HG03575 (cell line): ENCODE data around the gene L3MBTL1.

Experiments
- ATAC-seq: cut with Tn5 transposase; IDR thresholded peaks from one replicate; pipeline ENCODE4 v1.9.1; 2021; ENCODE audit not compliant: unreplicated experiment, insufficient number of reproducible peaks, low FRiP score; ENCODE audit errors: extremely low read depth

Gene L3MBTL1

DNA sequence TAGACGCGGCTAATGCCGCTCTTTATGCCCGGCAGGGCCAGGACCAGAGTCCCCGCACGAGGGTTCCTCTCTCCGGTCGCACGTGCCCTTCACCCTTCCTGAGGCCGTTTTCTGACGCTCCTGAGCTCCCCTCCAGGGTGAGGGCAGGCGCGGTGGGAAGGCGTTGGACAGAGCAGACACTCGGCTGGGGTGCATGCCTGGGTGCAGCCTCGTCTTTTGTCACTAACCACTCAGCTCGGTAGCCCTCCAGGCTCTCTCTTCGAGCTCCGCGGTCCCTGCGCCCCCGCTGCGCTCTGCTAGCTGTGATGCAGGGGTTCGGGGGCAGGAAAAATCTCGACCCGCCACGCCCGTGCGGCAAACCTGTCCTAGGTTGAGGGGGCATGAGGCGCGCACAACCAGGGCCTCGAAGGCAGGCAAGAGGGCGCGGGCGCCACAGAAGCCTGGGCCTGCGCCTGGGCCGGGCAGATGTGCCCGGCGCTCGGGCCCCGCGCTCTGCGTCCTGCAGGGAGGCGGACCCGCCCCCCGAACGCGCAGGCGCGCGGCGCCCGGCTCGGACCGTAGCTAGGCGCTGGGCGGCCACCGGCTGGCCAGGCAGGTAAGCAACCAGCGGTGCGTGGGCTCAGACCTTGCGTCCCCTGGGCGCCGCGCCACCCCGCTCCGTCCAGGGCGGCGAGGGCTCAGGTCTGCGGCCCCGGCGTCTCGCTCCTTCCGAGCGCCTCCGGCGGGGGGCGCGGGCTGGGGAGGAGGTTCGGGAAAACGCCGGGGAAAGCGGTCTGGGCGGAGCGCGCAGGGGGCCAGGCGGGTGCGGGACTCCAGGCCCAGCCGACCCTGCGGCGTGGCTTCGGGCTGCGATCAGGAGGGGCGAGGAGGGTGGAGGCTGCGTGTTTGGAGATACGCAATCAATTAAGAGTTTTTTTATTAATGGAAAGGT lies at the start of gene L3MBTL1:
L3MBTL1 (plus strand) TSS at position 548 of the 931 bp plus-strand sequence. CDS start 5,807 bp downstream, outside the sequence.
- ATAC-seq = no peak

DNA sequence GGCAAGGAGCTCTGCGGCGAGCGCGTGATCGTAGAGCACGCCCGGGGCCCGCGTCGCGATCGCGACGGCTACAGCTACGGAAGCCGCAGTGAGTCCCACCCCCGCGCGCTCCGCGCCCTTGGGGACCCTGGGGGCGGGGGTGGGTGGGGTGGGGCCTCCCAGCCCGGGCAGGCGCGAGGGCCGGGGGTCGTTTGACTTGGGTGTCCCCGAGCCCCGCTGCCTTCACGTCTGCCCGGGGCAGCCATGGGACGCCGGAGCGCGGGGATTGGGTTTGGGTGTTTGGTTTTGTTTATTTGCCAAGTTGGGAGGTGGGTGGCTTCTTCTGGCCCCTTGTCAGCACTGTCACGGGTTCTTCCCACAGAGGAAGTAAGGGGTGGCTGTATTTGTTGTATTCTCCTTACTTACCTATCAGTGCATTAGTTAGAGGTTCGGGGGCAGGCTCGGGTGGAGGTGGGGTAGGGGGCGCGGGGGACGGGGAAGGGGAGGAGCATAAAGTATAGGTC lies 49.0 kb upstream of the L3MBTL1 start:
- ATAC-seq = no peak

DNA sequence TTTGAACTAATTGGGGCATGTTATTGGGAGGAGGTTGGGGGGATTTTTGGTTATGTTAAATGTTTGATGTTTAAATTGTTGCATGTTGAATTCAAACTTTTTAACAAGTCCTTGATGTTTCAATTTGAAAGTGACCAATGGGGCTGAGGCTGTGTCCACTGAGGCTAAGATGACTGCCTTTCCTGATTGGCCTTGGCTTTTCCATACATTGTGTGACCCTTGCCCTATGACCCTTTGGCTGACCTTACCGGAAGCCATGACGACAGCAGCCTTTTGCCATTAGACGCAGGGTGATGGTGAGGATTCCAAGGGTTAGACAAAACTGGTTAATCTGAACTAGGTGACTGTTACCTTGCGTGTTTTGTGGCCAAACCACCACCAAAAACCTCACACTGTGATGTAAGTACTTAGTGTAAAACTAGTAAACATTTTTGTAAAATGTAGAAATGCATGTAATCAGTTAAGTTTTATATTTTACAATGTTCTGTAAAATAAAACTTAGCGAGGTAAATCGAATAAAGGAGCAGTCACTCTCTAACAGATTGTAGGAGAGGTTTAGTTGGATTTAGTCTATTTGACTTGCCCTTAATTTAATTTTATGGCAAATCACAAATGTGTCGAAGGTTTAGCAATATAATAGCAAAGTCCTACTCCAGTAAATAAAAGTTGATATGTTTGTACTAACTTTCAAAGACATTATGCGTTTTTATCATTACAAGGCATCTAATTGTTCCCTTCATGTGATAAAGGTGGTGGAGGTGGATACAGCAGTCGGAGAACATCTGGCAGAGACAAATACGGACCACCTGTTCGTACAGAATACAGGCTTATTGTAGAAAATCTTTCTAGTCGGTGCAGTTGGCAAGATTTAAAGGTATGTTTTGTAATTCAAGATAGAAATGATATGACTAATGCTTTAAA lies 48.2 kb upstream of the L3MBTL1 start:
- ATAC-seq = no peak

DNA sequence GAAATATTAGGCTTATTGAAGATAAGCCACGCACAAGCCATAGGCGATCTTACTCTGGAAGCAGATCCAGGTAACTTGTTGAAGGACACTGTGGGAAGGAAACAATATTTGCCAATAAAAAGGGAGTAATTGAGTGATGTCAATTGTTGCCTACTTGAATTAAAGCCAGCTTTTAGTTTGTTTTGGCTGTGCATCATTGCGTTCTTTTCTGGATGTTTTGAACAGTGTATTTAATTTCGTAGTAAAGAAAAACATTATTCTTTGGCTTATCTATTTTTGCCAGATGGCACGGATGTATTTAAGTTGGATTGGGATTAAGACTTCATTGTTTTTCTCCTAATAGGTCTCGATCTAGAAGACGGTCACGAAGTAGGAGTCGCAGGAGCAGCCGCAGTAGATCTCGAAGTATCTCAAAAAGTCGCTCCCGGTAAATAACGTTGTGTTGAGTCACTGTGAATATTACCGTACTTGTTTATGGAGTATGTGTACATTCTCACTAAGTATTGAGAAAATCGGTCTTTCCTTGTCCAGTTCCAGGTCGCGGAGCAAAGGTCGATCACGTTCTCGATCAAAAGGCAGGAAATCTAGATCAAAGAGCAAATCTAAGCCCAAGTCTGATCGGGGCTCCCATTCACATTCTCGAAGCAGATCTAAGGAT lies 47.2 kb upstream of the L3MBTL1 start:
- no peak for ATAC-seq

DNA sequence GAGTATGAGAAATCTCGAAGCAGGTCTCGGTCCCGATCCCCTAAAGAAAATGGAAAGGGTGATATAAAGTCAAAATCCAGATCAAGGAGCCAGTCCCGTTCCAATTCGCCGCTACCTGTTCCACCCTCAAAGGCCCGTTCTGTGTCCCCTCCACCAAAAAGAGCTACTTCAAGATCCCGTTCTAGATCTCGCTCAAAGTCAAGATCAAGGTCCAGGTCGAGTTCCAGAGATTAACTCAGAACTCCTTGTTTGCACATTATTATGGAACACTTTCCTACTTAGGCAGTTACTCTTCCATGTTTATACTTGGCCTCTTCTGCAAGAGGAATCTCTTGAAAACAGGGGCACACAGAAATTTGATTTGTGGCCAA lies 46.7 kb upstream of the L3MBTL1 start:
- ATAC-seq = no peak

DNA sequence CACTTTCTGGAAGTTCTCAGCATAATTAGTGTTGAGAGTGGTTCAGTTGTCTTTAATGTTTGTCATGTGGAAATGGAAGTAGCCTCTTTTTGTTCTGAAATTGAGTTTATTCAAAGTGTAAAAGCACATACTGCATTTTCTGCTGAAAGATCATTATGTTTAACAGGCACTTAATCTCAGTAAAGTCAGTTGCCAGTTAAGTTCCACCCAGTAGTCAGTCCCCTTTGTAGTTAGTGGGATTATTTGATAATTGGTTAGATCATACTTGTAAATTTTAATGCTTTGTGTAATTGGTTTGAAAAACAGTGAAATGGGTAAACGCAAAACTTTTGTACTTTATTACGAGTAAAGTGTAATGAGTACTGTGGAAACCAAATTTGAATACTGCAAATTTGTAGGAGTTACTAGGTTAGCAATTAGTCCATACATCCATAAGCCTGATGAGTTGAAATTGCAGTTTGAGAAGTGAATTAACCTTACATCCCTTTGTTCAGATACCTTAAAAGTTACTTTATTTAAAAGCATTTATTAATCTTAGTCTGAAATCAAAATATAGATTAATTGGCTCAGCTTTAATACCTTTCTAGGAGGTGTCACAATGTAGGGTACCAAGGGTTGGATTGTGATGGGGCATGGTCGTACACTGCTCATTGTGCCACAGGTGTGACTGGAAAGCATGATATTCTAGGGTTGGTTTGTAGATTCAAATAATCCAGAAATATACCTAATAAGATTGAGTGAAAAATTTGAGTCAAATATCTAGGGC lies 45.4 kb upstream of the L3MBTL1 start:
- ATAC-seq = no peak

DNA sequence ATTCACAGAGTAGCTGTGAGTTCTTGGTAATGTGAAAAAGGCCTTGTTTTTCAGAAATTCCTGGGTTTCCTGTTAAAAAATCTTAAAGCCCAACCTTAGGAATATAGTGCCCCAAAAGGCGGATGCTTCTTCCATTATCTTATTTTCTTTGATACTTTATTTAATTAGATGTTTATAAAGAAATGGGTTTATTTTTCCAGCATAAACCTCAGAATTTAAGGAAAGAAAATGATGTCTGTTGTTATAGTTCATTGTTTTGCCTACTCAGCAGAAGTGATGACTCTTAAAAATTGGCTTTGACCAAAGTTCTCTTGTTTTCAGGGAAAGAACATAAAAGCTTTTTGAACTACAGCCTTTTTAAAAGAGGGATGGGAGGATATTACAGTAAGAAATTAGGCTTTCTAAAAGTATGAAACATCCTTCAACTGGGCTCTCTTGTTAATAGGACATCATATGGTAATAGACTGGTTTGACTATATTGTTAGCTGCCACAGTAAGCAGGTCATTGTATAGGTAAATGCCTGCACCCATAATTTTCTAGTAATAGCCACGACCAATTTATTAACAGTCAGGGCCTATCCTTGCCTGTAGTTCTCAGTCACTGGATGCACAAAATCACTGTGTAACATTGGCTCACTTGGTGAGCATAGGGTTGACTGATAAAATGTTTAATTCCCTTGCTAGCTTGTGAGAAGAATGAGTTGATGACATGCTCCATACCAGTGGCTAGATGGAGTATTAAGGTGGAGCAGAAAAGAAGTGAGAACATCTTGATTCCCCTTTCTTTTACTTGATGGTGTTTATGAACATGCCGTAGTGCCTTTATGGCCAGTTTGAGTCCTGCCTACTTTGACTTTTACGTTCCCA lies 44.6 kb upstream of the L3MBTL1 start:
- no peak for ATAC-seq

DNA sequence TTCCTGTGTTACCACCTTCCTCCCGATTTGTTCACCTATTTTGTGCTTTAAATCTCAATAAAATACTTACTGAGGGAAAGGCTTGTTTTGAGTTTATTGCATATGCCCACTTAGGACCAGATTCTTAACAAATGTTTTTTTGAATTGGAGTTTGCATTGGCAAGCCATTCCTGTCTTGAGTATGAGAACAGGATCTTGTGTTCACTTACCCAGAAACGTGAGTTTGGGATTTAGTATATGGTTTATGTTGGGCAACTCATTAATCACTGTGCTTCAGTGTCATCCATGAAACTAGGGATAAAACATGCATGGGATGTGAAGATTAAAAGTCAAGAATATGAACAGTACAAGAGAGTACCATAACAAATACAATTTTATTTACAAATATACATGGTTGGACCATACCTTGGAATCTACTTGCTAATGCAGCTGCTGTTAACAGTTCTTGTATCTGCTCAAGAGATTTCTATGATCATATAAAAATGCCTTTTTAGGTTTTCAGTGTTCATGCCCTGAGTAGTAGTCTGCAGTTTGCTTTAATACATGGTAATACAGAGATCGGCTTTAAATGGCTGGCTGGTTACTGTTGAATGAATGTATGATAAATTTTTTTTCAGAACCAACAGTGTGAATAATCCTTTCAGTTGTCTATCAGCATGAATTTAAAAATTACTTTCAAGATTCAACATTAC lies 43.8 kb upstream of the L3MBTL1 start:
- no peak for ATAC-seq

DNA sequence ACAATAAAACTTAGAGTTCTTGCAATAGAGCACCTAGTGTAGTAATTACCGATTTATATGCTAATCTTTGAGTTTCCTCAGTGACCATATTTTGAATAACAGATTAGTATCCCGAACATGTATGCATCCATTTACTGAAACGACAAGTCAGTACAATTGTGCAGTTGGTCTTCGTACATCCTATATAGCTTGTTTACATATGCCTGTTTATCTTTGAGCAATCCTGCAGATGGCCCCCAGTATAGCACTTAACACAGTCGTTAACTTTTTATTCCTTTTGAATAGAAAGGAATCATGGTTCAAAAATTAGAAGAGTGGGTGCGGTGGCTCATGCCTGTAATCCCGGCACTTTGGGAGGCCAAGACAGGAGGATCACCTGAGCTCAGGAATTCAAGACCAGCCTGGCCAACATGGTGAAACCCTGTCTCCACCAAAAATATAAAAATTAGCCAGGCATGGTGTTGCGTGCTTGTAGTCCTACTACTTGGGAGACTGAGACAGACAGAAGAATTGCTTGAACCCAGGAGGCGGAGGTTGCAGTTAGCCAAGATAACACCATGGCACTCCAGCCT lies 43.2 kb upstream of the L3MBTL1 start:
- ATAC-seq = no peak

DNA sequence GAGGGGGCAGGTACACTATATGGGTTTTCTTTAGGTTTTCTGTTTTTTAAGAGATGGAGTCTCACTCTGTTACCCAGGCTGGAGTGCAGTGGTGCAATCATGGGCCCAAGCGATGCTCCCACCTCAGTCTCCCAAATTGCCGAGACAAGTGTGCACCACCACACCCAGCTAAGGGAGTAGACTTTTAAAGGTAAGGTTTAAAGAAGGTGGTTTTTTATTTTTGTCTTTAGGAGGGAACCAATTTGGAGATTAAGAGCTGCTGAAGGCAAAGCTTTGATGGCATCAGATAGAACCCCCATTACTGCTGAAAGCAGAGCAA lies 41.9 kb upstream of the L3MBTL1 start:
- no peak for ATAC-seq

DNA sequence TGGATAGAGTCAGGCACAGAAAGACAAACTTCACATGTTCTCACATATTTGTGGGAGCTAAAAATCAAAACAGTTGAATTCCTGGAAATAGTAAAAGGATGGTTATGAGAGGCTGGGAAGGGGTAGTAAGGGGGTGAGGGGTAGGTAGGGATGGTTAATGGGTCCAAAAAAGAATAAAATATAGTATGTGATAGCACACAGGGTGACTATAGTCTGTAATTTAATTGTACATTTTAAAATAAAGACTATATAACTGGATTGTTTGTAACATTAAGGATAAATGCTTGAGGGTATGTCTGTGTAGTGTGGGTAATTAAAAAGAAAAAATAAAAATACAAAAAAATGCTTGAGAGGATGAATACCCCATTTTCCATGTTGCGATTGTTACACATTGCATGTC lies 39.9 kb upstream of the L3MBTL1 start:
- no peak for ATAC-seq

DNA sequence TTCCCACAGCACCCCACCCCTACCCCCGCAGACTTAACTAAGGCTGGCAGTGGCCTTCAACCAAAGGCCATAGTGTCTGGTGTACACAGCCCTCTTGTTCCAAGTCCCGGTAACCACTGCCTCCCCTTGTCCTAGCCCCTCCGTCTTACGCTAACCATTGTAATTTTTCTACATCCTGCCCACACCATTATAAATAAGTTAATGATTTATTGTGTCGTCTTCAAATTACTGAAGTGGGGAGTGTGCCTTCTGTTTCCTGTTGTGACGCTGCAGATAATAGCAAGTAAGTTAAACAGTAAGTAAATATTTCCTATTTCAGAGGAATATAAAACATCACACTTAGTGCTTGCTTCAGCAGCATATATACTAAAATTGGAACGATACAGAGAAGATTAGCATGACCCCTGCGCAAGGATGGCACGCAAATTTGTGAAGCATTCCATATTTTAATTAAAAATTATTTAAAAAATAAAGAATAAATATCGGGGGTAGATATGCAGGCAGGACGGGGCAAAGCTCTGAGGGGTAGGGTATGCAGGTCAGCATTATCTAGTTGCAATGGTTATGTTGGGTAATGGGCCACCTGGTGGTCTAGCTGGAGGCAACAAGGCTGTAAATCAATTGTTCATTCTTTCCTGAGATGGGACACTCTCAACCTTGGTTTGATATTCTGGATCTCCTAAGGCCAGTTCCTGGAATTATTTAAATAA lies 34.7 kb upstream of the L3MBTL1 start:
- ATAC-seq = no peak

DNA sequence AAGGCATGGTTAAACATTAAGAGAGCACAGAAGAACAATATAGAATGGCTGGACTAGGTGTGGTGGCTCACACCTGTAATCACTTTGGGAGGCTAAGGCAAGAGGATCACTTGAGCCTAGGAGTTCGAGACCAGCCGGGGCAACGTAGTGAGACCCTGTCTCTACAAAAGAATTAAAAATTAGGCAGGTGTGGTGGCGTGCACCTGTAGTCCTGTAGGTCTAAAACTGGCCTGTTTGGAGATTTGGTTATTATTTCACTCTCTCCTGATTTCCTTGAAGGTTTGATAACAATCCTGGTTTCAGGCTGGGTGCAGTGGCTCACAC lies 34.2 kb upstream of the L3MBTL1 start:
- ATAC-seq = no peak

DNA sequence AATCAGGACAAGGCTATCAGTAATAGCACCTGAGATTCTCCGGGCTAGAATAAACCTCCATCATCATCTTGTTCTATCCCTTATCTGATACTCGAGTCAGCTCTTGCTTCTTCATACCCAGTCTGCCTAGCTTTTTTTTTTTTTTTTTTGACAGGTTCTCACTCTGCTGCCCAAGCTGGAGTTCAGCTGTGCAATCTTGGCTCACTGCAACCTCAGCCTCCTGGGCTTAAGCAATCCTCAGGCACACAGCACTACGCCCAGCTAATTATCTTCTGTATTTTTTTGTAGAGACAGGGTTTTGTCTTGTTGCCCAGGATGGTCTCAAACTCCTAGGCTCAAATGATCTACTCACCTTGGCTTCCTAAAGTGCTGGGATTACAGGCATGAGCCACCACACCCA lies 30.3 kb upstream of the L3MBTL1 start:
- no peak for ATAC-seq

DNA sequence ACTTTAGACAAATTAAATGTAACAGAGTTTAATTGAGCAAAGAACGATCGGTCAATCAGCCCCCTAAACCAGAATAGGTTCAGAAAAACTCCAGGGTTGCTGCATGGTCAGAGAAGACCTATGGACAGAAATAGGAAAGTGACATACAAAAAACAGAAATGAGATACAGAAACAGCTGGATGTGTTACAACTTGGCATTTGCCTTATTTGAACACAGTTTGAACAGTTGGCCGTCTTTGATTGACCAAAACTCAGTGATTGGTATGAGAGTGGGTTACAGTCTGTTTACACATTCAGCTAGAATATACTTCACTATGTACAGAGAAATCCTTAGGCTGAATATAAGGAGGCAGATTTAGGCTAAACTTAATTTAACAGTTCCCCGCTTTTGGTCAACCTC lies 29.9 kb upstream of the L3MBTL1 start:
- ATAC-seq = no peak

DNA sequence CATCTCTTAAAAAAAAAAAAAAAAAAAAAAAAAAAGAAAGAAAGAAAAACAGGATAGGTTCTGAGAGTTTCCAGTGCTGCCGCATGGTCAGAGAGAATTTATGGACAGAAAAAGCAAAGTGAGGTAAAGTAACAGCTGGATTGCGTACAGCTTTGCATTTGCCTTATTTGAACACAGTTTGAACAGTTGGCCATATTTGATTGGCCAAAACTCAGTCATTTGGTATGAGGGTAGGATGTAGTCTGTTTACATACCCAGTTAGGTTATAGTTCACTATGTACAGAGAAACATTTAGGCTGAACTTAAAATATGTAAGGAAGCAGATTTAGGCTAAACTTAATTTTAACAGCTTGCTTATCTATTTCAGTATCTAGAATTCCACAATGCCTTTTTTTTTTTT lies 17.5 kb upstream of the L3MBTL1 start:
- no peak for ATAC-seq

DNA sequence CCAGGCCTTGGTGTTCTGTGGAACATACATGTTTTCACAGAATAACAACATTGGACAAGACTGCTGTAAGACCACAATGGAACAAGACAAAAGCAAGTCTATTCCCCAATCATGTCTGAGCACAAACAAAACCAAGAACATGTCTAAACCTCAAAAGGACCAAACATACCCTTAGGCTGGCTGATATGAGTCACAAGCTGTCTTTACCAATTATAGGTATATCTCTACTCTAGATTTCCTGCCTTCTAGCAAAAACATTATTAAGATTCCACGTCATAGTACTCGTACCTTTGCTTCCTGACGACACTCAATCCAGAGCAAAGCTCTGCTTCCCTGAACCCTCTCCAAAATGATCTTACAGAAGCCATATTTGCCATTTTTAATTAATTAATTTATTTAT lies 15.4 kb upstream of the L3MBTL1 start:
- peak; percentile 79 for ATAC-seq
